Measurements from ENCODE around the gene CACHD1.
A peak's percentile ranks its signal among the peaks of the same experiment; 100 is the strongest.

CACHD1 gene

GRCh38 chr1:64575881-64576676, 106.2 kb downstream of the CACHD1 start:
- H3K4me3 ChIP-seq (ENCODE audit: low read depth, low read length): no peak overlapping the region
- TF ChIP-seq CTCF (IDR thresholded peaks at IDR 0.05; ENCODE audit: low read depth, low read length, missing control alignments): no peak
- DNase-seq (ENCODE audit: low read depth): no peak

- no peak for TF ChIP-seq CTCF (IDR thresholded peaks at IDR 0.05; ENCODE audit: low read depth, low read length, missing control alignments)
- DNase-seq (ENCODE audit: low read depth): no peak
- no peak overlapping the region for H3K4me3 ChIP-seq (ENCODE audit: low read depth, low read length)
Measured at GRCh38 chr1:64578270-64578973, 108.5 kb downstream of the CACHD1 start.

- no peak for TF ChIP-seq CTCF (IDR thresholded peaks at IDR 0.05; ENCODE audit: low read depth, low read length, missing control alignments)
- no peak overlapping the region for H3K4me3 ChIP-seq (ENCODE audit: low read depth, low read length)
- no peak for DNase-seq (ENCODE audit: low read depth)
Measured at GRCh38 chr1:64579767-64580166, 109.8 kb downstream of the CACHD1 start.

GRCh38 chr1:64581135-64581842, 111.4 kb downstream of the CACHD1 start:
- no peak for DNase-seq (ENCODE audit: low read depth)
- TF ChIP-seq CTCF (IDR thresholded peaks at IDR 0.05; ENCODE audit: low read depth, low read length, missing control alignments): no peak
- H3K4me3 ChIP-seq (ENCODE audit: low read depth, low read length): no peak overlapping the region

- DNase-seq (ENCODE audit: low read depth): no peak
- H3K4me3 ChIP-seq (ENCODE audit: low read depth, low read length): no peak overlapping the region
- no peak for TF ChIP-seq CTCF (IDR thresholded peaks at IDR 0.05; ENCODE audit: low read depth, low read length, missing control alignments)
Measured at GRCh38 chr1:64581843-64582185, 111.9 kb downstream of the CACHD1 start.

- no peak for DNase-seq (ENCODE audit: low read depth)
- H3K4me3 ChIP-seq (ENCODE audit: low read depth, low read length): no peak overlapping the region
- peak; percentile 13 for TF ChIP-seq CTCF (IDR thresholded peaks at IDR 0.05; ENCODE audit: low read depth, low read length, missing control alignments)
Measured at GRCh38 chr1:64584479-64584878, 114.5 kb downstream of the CACHD1 start.

Measured in GM12864 (cell line).